ENCODE measurements around the gene IFIT1B.
"Not testable (repeated sequence)": the region's sequence is repeated elsewhere in the genome, so short reads cannot be mapped to it uniquely, and the experiment has no call there.

Gene IFIT1B, protein sequence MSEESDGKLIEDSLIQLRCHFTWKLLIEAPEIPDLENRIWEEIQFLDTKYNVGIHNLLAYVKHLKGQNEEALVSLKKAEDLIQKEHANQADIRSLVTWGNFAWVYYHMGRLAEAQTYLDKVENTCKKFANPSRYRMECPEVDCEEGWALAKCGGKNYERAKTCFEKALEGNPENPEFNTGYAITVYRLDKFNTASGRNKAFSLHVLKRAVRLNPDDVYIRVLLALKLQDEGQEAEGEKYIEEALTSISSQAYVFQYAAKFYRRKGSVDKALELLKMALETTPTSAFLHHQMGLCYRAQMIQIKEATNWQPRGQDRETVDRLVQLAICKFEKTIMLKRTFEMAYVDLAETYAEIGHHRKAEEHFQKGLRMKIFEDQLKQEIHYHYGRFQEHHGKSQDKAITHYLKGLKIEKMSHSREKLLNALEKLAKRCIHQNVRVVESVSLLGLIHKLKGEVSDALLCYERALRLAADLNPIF

DNA sequence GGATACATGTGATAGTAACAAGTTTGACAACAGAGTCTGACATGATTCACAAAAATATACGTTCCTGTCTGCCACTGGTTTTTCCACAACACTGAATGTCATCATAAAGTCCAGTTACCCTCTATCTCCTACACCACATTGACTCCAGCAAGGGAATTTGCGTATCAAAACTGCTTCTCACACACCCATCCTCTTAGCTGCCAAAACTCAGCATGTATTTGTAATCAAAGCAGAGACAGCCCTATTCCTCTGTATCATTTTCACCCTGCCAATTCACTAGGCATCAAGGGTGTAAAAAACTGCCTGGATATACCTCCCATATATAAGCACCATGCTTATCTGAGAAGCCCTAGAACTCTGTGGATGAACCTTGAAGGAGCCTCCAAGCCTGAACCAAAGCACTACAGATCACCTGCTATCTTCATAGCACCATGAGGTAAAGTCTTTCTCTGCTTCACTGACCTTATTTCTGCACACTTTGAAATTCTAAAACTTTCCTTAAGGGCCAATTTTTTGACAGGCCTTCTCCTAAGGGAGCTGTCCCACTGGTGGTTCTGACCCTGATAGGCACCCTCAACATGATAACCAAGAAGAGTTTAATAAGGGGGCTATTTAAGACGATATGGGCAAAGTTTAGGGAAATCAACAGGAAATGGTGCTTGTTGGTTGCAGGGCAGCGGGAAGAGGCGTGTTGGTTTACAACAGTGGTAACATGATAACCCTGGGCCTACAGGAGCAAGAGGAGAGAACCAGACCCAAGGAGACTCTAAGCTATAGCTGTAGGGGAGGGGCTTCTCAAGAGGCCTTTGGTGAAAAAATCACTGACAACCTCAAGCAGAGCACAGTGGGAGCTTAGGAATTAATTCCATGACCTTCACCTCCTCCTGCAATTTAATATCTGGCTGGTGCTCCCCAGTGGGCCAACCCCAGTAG is at the start of gene IFIT1B:
TSS of gene IFIT1B (plus strand) at position 352 of the 933 bp plus-strand sequence. CDS start at position 432, 80 bp downstream.
- no peak for DNase-seq (ENCODE audit: low read depth)

DNA sequence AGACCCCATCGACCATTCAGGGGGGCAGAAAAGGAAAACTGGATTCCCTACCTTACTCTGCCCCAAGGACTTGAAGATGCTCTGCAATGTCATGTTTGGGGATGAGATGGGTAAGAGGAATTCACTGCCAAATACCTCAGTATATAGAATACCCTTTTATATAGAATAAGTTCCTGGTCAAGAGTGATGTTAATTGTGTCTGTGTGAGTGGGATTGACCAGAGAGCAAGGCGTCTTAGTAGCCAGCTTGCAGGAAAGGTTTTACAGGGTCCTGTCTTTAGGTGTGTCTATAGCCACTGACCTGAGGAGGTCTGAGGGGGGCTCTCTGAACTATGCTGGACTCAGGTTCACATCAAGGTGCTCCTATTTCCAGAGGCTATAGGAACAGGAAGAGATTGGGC is 48.7 kb upstream of the IFIT1B start:
- DNase-seq (ENCODE audit: low read depth): no peak

DNA sequence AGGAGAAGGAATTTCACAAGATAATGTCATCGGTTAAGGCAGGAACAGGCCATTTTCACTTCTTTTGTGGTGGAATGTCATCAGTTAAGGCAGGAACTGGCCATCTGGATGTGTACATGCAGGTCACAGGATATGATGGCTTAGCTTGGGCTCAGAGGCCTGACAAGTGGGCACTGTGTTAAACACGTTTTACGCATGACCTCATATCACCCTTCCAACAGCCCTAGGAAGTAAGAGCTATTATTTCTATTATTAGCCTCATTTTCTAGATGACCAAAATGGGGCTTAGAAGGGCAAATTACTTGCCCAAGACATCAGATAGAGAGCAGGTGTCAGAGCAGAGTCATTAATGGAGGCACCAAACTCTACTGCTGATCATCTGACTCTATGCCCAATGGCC is 47.8 kb upstream of the IFIT1B start:
- DNase-seq (ENCODE audit: low read depth): not testable (repeated sequence)

DNA sequence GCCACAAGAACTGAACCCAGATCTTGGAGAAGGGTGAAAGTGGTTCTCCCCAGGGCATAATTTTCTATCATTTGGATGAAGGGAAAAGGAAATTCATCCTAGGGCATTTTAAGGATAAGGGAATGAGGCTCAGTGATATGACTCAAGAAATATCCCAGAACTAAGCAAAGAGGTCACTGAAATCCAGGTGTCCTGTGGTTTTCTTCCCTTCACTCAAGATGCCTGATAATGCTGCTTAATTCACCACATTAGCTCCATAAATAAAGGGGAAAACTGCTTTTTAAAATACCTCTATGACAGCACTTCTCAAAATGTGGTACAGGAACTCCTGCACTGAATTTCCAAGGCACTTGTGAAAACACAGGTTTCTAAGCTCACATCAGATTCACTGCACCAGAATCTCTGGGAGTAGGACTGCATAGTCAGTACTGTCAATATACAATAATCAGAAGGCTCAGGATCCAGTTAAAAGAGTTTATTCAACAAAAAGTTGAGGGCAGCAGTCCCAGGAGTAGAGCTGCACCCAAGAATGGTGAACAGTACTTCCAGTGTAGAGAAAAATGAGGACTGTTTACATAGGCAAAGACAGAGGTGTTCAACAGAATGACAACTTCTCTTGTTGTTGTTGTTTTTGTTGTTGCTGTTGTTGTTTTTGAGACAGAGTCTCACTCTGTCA is 47.2 kb upstream of the IFIT1B start:
- DNase-seq (ENCODE audit: low read depth): no peak

DNA sequence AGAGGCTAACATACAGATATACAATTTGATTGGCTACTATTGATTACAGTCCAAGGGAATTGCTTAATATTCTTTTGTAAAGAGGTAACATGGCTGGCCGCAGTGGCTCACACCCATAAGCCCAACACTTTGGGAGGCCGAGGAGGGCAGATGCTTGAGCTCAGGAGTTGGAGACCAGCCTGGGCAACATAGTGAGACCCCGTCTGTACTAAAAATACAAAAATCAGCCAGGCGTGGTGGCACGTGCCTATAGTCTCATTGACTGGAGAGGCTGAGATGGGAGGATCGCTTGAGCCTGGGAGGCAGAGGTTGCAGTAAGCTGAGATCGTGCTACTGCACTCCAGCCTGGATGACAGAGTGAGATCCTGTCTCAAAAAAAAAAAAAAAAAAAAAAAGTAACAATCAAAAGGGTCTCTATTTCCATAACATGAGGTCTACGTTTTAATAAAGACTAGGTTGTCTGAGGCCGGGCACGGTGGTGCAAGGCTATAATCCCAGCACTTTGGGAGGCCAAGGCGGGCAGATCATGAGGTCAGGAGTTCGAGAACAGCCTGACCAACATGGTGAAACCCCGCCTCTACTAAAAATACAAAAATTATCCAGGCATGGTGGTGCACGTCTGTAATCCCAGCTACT is 46.3 kb upstream of the IFIT1B start:
- not testable (repeated sequence) for DNase-seq (ENCODE audit: low read depth)

DNA sequence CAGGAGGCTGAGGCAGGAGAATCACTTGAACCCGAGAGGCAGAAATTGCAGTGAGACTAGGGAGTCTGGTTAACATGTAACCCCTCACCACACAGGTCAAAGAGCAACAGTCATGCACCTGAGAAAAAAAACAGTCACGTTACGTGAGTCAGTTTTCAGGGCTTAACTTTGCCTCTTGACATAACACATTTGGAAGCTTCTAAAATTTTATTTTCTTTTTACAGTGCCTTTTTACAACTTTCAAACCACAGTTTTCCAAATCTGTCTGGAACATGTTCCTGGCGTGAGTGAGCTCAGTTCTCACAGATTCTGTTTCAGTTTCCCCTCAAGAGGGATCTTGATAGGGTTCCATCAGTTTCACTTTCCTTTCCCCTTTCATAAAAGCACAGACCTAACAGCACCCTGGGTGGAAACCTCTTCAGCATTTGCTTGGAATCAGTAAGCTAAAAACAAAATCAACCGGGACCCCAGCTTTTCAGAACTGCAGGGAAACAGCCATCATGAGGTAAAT is 45.7 kb upstream of the IFIT1B start:
- DNase-seq (ENCODE audit: low read depth): peak; percentile 75

DNA sequence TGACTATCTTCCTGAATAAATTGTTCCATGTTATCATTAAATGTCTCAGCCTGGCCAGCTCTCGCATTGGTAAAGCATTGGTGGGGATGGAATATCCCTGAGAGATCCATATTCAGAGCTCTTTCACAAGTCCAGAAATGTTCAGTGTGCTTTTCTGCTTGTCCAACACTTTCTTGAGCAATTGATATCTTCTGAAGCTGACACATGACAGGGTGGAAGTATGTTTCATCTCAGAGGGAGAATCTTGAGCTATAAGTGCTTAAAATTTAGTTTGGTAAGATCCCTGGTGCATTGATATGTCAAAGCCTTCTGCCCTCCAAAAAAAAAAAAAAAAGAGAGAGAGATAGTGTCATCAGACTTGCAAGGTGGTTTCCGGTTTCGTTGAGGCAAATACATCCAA is 42.6 kb upstream of the IFIT1B start:
- DNase-seq (ENCODE audit: low read depth): no peak

DNA sequence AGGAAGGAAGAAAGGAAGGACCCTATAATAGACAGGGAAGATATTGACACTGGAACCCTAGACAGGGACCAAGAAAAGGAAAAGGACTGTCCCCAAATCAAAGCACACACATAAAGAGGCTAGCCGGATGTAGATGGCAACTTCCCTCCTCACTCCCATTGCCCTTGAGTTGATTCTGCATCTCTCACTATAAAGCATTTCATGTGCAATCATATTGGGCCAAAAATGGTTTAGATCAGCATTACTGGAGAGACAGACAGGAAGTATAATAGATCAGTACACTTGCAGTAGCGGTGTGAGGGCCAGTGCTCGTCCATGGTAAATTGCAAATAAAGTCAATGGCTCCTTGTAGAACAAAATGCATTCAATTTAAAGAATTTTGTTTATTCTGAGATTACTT is 41.6 kb upstream of the IFIT1B start:
- DNase-seq (ENCODE audit: low read depth): no peak

DNA sequence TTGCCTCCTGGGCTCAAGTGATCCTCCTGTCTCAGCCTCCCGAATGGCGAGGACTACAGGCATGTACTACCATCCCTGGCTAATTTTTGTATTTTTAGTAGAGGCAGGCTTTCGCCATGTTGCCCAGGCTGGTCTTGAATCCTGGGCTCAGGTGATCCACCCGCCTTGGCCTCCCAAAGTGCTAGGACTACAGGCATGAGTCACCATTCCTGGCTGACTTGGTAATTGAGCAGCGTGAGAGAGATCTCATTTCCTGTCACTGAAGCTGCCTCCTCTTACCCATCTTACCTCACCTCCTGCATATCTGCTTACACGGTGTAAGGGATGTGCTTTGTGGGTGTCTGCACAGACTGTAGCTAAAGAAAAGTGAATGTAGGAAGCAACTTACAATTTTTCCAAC is 40.4 kb upstream of the IFIT1B start:
- no peak for DNase-seq (ENCODE audit: low read depth)

DNA sequence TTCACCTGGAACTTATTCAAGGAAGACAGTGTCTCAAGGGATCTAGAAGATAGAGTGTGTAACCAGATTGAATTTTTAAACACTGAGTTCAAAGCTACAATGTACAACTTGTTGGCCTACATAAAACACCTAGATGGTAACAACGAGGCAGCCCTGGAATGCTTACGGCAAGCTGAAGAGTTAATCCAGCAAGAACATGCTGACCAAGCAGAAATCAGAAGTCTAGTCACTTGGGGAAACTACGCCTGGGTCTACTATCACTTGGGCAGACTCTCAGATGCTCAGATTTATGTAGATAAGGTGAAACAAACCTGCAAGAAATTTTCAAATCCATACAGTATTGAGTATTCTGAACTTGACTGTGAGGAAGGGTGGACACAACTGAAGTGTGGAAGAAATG is 39.1 kb upstream of the IFIT1B start:
- DNase-seq (ENCODE audit: low read depth): no peak

DNA sequence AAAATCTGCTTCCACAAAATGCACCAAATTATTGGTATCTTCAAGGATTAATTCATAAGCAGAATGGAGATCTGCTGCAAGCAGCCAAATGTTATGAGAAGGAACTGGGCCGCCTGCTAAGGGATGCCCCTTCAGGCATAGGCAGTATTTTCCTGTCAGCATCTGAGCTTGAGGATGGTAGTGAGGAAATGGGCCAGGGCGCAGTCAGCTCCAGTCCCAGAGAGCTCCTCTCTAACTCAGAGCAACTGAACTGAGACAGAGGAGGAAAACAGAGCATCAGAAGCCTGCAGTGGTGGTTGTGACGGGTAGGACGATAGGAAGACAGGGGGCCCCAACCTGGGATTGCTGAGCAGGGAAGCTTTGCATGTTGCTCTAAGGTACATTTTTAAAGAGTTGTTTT is 38.0 kb upstream of the IFIT1B start:
- DNase-seq (ENCODE audit: low read depth): no peak

DNA sequence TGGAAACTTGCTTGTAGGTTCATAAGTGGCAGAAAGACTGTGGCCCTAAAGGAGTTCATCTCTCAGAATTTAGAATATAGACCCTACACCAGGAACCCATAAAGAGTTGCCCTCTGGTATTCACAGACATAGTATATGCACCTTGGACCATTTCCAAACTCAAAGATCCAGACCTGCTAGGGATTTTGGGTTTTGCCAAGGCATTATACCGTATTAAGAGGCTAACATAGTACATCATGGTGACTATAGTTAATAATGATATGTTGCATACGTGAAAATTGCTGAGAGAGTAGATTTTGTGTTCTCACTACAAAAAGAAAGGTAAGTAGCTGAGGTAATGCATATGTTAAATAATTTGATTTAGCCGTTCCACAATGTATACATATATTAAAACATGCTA is 36.2 kb upstream of the IFIT1B start:
- DNase-seq (ENCODE audit: low read depth): no peak

DNA sequence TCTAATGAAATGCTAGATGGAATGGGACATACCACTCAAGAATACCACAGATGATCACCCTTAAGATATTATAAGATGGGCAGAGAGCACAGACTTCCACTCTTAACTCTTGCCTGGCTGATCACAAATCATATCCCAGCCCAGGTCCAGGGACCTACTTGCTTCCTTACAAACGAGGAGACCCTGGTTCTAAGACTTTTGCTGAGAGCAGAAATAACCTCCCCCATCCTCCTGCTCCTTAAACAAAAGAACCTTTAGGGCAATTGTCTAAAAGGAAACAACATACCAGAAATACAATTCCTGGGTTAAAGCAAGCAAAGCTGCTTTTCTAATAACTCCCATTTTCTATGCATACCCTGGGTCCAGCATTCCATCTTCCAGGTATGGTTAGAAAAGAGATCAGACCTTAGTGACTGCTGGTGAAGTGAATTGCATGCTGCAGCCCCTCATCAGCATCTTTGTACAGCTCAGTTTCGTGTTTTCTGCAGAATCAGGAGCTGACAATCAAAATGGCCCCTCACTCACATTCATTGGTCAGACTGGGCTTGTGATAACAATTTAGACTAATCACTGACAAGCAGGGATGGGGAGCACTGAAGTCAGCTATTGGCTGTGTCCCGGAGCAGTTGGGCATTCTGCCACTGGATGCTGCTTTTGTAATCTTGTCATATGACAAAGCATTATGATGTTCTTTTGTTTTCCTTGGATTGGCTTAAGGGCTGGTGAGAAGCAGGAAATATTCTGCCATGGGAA is 35.5 kb upstream of the IFIT1B start:
- peak; percentile 93 for DNase-seq (ENCODE audit: low read depth)

DNA sequence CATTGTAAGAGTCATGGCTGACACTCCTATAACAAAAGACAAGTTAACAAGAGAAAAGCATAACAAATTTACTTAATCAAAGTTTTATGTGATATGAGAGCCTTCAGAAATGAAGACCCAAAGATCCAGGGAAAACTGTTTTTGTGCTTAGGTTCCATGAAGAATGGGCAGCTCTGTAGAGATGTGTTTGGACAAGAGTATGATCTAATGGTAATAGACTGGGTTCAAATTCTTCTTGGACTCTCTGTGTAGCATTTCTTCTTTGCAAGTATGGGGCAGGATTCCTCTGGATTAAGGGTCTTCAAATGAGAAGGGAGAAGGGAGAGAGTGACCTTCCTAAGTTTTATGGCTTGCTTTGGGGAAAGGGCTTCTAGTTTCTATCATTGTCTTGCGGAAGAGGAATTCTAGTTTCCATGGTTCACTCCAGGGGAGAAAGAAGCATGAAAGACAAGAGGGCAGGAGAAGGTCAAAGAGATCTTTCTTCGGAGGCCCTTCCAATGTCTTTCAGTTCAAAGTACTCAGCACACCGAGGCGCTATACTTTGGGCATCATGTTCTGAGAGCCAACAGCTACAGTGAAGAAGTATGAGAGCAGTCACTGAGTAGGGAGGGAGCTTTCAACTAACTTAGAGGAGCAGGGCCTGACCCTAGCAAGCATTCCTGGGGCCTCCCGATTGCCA is 34.6 kb upstream of the IFIT1B start:
- DNase-seq (ENCODE audit: low read depth): no peak

DNA sequence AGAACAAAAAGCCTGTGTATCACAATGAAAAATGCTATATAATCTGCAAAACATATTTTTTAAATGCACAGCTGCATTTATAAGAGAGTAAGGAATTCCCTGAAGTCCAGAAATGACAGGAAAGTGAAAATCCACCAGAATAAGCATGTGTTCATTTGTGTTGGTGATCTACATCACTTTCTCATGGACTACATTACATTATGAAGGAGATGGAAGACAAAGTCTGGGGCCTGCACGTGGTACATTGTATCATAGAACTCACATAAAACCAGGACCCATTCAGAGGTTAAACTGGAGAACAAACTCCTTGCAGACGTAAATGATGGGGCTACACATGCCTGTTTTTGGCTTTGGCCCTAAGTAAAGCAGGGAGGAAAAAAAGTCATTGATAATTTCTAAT is 33.7 kb upstream of the IFIT1B start:
- no peak for DNase-seq (ENCODE audit: low read depth)

DNA sequence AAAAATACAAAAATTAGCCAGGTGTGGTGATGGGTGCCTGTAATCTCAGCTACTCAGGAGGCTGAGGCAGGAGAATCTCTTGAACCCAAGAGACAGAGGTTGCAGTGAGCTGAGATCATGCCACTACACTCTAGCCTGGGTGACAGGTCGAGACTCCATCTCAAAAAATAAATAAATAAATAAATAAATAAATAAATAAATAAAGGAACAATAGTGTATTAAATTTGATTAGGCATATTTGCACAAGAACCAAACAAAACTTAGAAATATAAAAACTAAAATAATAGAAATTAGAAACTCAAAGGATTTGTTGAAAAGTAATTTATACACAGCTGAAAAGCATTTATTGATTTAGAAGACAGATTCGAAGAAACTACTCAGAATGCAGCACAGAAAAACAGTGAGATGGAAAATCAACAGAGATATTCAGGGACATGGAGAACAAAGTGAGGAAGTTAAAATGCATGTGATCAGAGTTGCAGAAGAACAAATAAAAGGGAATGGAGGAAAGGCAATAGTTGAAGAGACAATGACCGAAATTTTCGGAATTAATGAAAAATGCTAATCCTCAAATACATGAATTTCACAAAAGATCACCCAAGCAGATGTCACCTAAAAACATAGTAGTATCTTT is 32.4 kb upstream of the IFIT1B start:
- DNase-seq (ENCODE audit: low read depth): no peak

DNA sequence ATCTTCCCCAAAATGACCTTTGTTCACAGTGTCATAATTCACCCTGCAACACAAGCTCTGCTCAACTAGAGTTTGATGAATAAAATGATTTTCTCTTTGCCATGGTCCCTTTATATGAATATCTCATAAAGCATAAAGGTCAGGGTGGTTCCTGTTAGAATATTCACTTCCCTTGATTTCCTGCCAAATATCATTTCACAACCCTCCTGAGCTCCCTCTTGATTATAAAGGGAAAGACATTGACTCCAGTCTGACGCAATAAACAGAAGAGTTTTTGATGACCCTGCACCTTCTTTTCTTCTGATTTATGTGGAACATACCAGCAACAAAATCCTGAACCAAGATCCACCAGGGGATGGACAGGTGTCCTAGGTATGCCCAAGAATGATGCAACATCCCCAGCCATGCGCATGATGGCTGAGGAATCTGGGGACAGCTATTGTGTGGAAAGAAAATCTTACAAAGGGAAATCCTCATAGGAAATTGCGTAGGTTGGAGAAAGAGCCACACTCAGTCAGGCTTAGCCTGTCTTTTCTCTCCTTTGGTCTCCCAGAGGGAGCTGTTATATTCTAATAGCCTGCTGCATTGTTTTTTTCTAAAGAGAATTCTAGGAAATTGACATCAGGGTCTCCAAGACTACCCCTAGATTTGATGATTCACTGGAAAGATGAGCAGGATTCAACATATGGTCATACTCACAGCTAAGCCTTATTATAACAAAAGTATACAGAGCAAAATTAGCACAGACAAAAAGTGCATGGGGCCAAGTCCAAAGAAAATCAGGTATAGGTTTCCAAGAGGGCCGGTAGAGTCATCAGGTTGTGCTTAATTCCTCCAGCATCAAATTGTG is 31.2 kb upstream of the IFIT1B start:
- DNase-seq (ENCODE audit: low read depth): peak; percentile 54

DNA sequence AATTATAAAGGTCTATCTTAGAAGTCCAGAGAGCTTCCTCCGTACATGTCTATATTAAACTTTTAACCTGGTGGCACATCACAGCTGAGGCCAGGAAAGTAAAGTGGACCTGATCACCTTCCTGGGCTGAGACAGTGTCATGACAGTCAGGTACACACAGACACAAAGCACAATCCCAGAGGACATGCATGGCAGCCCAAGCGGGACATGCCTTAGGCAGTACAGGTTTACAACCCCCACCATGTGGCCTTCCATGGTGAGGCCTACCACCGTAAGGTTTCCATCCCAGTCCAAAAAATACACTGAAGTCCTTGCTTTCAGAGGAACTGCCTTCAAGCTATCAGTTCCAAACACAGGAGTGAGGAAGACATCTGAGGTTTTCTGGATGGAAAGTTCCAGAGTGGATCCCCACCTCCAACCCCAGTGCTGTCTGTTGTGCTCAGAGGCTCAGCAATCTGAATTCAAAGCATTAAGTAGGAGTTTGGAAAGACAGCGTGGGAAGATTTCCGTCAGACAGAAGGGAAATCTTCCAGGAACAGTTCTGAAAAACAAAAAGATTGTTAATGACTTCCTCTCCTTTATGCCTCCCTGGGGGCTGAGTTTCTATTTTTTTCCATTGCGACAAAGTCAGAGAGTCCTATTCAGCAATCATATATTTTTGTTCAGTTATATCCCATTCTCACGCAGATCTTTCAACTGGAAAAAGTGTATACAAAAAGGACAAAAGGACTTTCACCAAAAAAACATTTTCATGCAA is 30.0 kb upstream of the IFIT1B start:
- peak; percentile 41 for DNase-seq (ENCODE audit: low read depth)

Data from stromal cell of bone marrow (primary cell).